Right renal cortex interstitium (tissue), 3 donors: ENCODE measurements around the gene FLNB. TPM values are rescaled to one million over a fixed set of nuclear protein-coding genes. Genes with fewer than 3 reads are reported as not detected.

Experiments used
- DNase-seq, 3 donors: peaks; one replicate each; pipeline ENCODE4 v3.0.0-alpha.2; 2013; ENCODE audit warnings: low read depth in 3 of 3, low spot score in 2 of 3
- polyA plus RNA-seq, 3 donors: library from polyadenylated mRNA; unstranded; fragments of 120-200 nt; gene quantifications; one replicate each; pipeline ENCODE4 v1.2.1, GENCODE V29; 2013; ENCODE audit not compliant: insufficient read length in 3 of 3

FLNB gene
- polyA plus RNA-seq, 3 donors: 164 to 165 (median 165) TPM

DNA sequence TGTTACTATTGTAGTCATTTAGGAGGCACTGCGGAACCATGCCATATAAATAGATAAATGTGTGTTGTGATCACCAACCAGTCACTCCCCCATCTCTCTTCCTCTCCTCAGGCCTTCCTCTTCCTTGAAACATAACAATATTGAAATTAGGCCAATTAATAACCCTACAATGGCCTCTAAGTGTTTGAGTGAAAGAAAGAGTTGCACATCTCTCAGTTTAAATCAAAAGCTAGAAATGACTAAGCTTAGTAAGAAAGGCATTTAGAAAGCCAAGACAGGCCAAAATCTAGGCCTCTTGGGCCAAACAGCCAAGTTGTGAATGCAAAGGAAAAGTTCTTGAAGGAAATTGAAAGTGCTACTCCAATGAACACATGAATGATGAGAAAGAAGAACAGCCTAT, 210.7 kb downstream of the FLNB start:
- no peak for DNase-seq

Other genes with a start within 250 kb of the FLNB start
- 10 to 100 TPM in 1 of 3 donors, 1 to 10 TPM in 2; 4.3 to 14.0 (median 4.5) TPM for gene DNASE1L3, start 202.6 kb downstream of the FLNB start, polyA plus RNA-seq
- 10 to 100 TPM; 10.2 to 12.2 (median 10.9) TPM for gene ABHD6, start 229.4 kb downstream of the FLNB start, polyA plus RNA-seq